IMR-90 (cell line): ENCODE results near the gene FLOT2. TPM values are rescaled to one million over a fixed set of nuclear protein-coding genes. Genes with fewer than 3 reads are reported as not detected.

ENCODE experiments used
- ATAC-seq: fragments of 200-7000 bp; cut with Tn5 transposase; 2 replicates; pipeline ENCODE4 v1.9.1; 2020; ENCODE audit warnings: low read depth, mild to moderate bottlenecking, moderate library complexity
- BruUV-seq: library from RNA; stranded (reverse); fragments of 400-500 nt; replicated peaks from 2 replicates; lab custom pipeline; 2021; lab: Mats Ljungman, UMichigan
- CTCF ChIA-PET: fragments of 300-600 bp; formaldehyde crosslinking; extraction: SDS; loops from one replicate; lab custom pipeline; 2021; ENCODE audit warnings: antibody characterized with exemption; lab: Yijun Ruan, JAX
- POLR2A ChIA-PET: fragments of 300-600 bp; sonication (Branson Sonifier 250); formaldehyde crosslinking; loops from one replicate; lab custom pipeline; 2022; ENCODE audit warnings: antibody characterized with exemption; ENCODE audit not compliant: unreplicated experiment; lab: Charles Lee
- DNase-seq: peaks from one replicate; pipeline ENCODE4 v3.0.0; 2013
- H2AFZ ChIP-seq: replicated peaks from 2 replicates; pipeline ENCODE3; 2013; ENCODE audit warnings: low read length, mild to moderate bottlenecking; ENCODE audit not compliant: poor library complexity
- H2AK5ac ChIP-seq: 2 replicates; pipeline ENCODE4 v1.6.1; 2013; ENCODE audit warnings: low read depth, low read length, inconsistent platforms
- H2AK9ac ChIP-seq: replicated peaks from 2 replicates; pipeline ENCODE3; 2013; ENCODE audit warnings: mild to moderate bottlenecking, low read depth, low read length, moderate library complexity; ENCODE audit not compliant: poor library complexity
- H2BK120ac ChIP-seq: 2 replicates; pipeline ENCODE4 v1.6.1; 2013; ENCODE audit warnings: low read depth, low read length, inconsistent platforms
- H2BK15ac ChIP-seq: 3 replicates; pipeline ENCODE4 v1.6.1; 2013; ENCODE audit warnings: low read depth, low read length, inconsistent platforms
- H2BK20ac ChIP-seq: 2 replicates; pipeline ENCODE4 v1.6.1; 2013; ENCODE audit warnings: low read depth, mild to moderate bottlenecking, inconsistent platforms, low read length, moderate library complexity
- H2BK5ac ChIP-seq: 2 replicates; pipeline ENCODE4 v1.6.1; 2013; ENCODE audit warnings: mild to moderate bottlenecking, low read depth, low read length, inconsistent platforms; ENCODE audit not compliant: poor library complexity, severe bottlenecking
- H3K14ac ChIP-seq: replicated peaks from 2 replicates; pipeline ENCODE4 v1.6.1; 2013; ENCODE audit warnings: low read depth, low read length, inconsistent platforms
- H3K18ac ChIP-seq: 2 replicates; pipeline ENCODE4 v1.6.1; 2013; ENCODE audit warnings: low read depth, low read length, control low read depth
- H3K23ac ChIP-seq: 2 replicates; pipeline ENCODE4 v1.6.1; 2013; ENCODE audit warnings: low read depth, low read length, inconsistent platforms
- H3K27ac ChIP-seq: 2 replicates; pipeline ENCODE4 v1.5.1; 2013; ENCODE audit warnings: mild to moderate bottlenecking, control low read depth, low read length; ENCODE audit not compliant: insufficient read depth
- H3K27me3 ChIP-seq: 2 replicates; pipeline ENCODE4 v1.6.1; 2013; ENCODE audit warnings: low read length; ENCODE audit not compliant: control insufficient read depth, insufficient read depth
- H3K36me3 ChIP-seq: 2 replicates; pipeline ENCODE4 v1.6.1; 2013; ENCODE audit warnings: low read length, mixed read lengths; ENCODE audit not compliant: control insufficient read depth, insufficient read depth
- H3K4ac ChIP-seq: 2 replicates; pipeline ENCODE4 v1.6.1; 2013; ENCODE audit warnings: low read depth, low read length, inconsistent platforms
- H3K4me1 ChIP-seq: 2 replicates; pipeline ENCODE4 v1.6.1; 2013; ENCODE audit warnings: low read length, mixed read lengths; ENCODE audit not compliant: control insufficient read depth, insufficient read depth
- H3K4me2 ChIP-seq: 2 replicates; pipeline ENCODE4 v1.6.1; 2013; ENCODE audit warnings: low read depth, mild to moderate bottlenecking, control low read depth, low read length, moderate library complexity
- H3K4me3 ChIP-seq: 2 replicates; pipeline ENCODE4 v1.5.1; 2013; ENCODE audit warnings: low read depth, mild to moderate bottlenecking, control low read depth, low read length, moderate library complexity; ENCODE audit not compliant: insufficient read depth
- H3K56ac ChIP-seq: 2 replicates; pipeline ENCODE4 v1.6.1; 2013; ENCODE audit warnings: low read length, inconsistent platforms; ENCODE audit not compliant: insufficient read depth; ENCODE audit errors: extremely low read depth
- H3K79me1 ChIP-seq, 2 experiments: 2 replicates each; pipeline ENCODE4 v1.6.1; 2013; ENCODE audit warnings: low read length in 2 of 2, inconsistent platforms in 1 of 2, low read depth in 1 of 2
- H3K9ac ChIP-seq: 2 replicates; pipeline ENCODE4 v1.6.1; 2013; ENCODE audit warnings: low read depth, low read length, control low read depth
- H3K9me1 ChIP-seq: 2 replicates; pipeline ENCODE4 v1.6.1; 2013; ENCODE audit warnings: low read length, inconsistent platforms; ENCODE audit not compliant: insufficient read depth
- H3K9me3 ChIP-seq: 2 replicates; pipeline ENCODE4 v1.6.1; 2013; ENCODE audit warnings: low read length; ENCODE audit not compliant: control insufficient read depth, insufficient read depth
- H4K20me1 ChIP-seq: 2 replicates; pipeline ENCODE4 v1.6.1; 2013; ENCODE audit warnings: low read length, inconsistent platforms; ENCODE audit not compliant: insufficient read depth
- H4K5ac ChIP-seq: 2 replicates; pipeline ENCODE4 v1.6.1; 2013; ENCODE audit warnings: mild to moderate bottlenecking, low read depth, low read length, control low read depth
- H4K8ac ChIP-seq, 2 experiments: 2 replicates each; pipeline ENCODE4 v1.6.1; 2013; ENCODE audit warnings: low read depth in 2 of 2, low read length in 2 of 2, control low read depth in 1 of 2, inconsistent platforms in 1 of 2
- H4K91ac ChIP-seq: 2 replicates; pipeline ENCODE4 v1.6.1; 2013; ENCODE audit warnings: low read depth, low read length, inconsistent platforms; ENCODE audit not compliant: insufficient read depth
- CEBPB ChIP-seq: IDR thresholded peaks from 2 replicates; pipeline ENCODE4 v1.6.1; 2012; ENCODE audit warnings: low read depth, low read length, improper control_type of control experiment
- CTCF ChIP-seq: conservative IDR thresholded peaks from 2 replicates; pipeline ENCODE4 v1.5.1; 2012; ENCODE audit warnings: mild to moderate bottlenecking, low read depth, low read length, improper control_type of control experiment
- FOS ChIP-seq: fragments of 150-350 bp; IDR thresholded peaks from 2 replicates; pipeline ENCODE4 v1.6.1; 2016; ENCODE audit warnings: low read depth, low read length
- MAFK ChIP-seq: IDR thresholded peaks from 2 replicates; pipeline ENCODE4 v1.6.1; 2012; ENCODE audit warnings: low read depth, low read length, improper control_type of control experiment
- MAZ ChIP-seq: IDR thresholded peaks from 2 replicates; pipeline ENCODE4 v1.6.1; 2012; ENCODE audit warnings: low read depth, mild to moderate bottlenecking, low read length, improper control_type of control experiment, moderate library complexity, borderline replicate concordance
- MXI1 ChIP-seq: IDR thresholded peaks from 2 replicates; pipeline ENCODE4 v1.6.1; 2012; ENCODE audit warnings: low read depth, mild to moderate bottlenecking, low read length, moderate library complexity, borderline replicate concordance
- NFE2L2 ChIP-seq: fragments of 150-350 bp; IDR thresholded peaks from 2 replicates; pipeline ENCODE4 v1.6.1; 2016; ENCODE audit warnings: low read depth, mild to moderate bottlenecking, low read length
- RFX5 ChIP-seq: IDR thresholded peaks from 2 replicates; pipeline ENCODE4 v1.8.0; 2012; ENCODE audit warnings: low read depth, mild to moderate bottlenecking, low read length, moderate library complexity
- SMC3 ChIP-seq: fragments of 150-350 bp; IDR thresholded peaks from 2 replicates; pipeline ENCODE4 v1.6.1; 2016; ENCODE audit warnings: low read depth, mild to moderate bottlenecking, antibody characterized with exemption, low read length, moderate library complexity
- WGBS, 2 experiments: methylation state at CpG; one replicate each; pipeline versions ENCODE4 v1.1.5 to v1.1.7; 2013; ENCODE audit warnings: missing lambda C conversion rate in 2 of 2; ENCODE audit not compliant: insufficient read length in 1 of 2; ENCODE audit errors: extremely low coverage in 2 of 2; 5-methylcytosine and 5-hydroxymethylcytosine counted together
- dilution Hi-C: fragments of 300-500 bp; cut with HindIII; formaldehyde crosslinking; loops from one replicate; pipeline ENCODE4 v1.14.3; 2018; ENCODE audit warnings: low sequenced_read_pairs; ENCODE audit not compliant: unreplicated experiment
- in situ Hi-C: fragments of 300-500 bp; cut with MboI; formaldehyde crosslinking; loops from 3 replicates; pipeline ENCODE4 v1.14.3; 2019; ENCODE audit warnings: low sequenced_read_pairs, inconsistent platforms, mixed read lengths
- intact Hi-C: fragments of 100-400 bp; cut with micrococcal nuclease; formaldehyde crosslinking; loops from 2 replicates; pipeline ENCODE4 v1.10.0; 2022
- polyA plus RNA-seq, 3 experiments: library from polyadenylated mRNA; depleted of rRNA; stranded (reverse); fragments of >200 nt; gene quantifications; 2 replicates each; pipeline ENCODE4 v1.2.3, GENCODE V29; 2012; ENCODE audit warnings: low replicate concordance in 1 of 3
- total RNA-seq: library from RNA; depleted of rRNA; stranded (reverse); fragments of >200 nt; gene quantifications from 2 replicates; pipeline ENCODE4 v1.2.3, GENCODE V29; 2012

FLOT2 gene
- total and polyA plus RNA-seq, 2 of the 4 experiments (the other 2 are of a cell fraction): 19.7 to 67.9 TPM

DNA sequence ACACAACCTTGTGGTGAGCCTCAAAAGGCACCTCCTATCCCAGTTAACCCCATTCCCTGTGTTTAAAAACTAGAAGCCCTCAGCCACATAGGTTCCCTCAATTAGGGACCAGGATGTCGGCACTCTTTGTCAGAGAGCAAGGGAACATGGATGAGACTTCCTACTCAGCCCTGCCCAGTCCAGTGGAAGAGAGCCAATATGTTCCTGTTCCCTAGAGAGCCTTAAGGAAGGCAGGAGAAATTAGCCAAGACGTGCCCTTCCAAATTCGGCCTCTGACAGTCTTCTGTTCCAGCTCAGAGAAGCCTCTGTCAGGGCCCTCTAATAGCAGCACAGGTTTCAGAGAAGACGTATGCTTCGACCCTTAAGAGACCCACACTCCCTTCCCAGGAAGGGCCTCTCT is 19.9 kb upstream of the FLOT2 start:
- ChIA-PET POLR2A (no interaction called here), CTCF (no interaction called here)
- Histone ChIP-seq H2BK120ac (no peak overlapping the region), H3K4me2 (no peak overlapping the region), H2AK5ac (no peak overlapping the region), H2BK15ac (no peak overlapping the region), H2BK20ac (no peak overlapping the region), H2AK9ac (no peak overlapping the region), H3K9me3 (no peaks in the 10 kb centered on the region), H4K91ac (no peak overlapping the region), H2AFZ (no peak overlapping the region), H4K5ac (no peak overlapping the region), H2BK5ac (no peak overlapping the region), H4K20me1 (peaks cover 27% of the 10 kb centered on the region; the same call in 1 of the 2 replicates), H3K4me3 (no peak overlapping the region), H3K9me1 (no peaks in the 10 kb centered on the region), H3K4ac (no peak overlapping the region), H3K18ac (no peak overlapping the region), H3K56ac (no peak overlapping the region), H3K9ac (no peak overlapping the region), H3K79me1 (peaks cover 45 to 55% of the 10 kb centered on the region in 2 experiments), H4K8ac (no peak overlapping the region), H3K23ac (no peak overlapping the region), H3K36me3 (peaks cover 59% of the 10 kb centered on the region), H3K4me1 (no peaks in the 10 kb centered on the region), H3K27ac (no peak overlapping the region), H3K27me3 (no peaks in the 10 kb centered on the region), H3K14ac (no peak overlapping the region)
- intact Hi-C loops: no loop called here
- in situ Hi-C loops: no loop called here
- no peak for DNase-seq
- no peak for ATAC-seq
- dilution Hi-C loops: no loop called here
- TF ChIP-seq MAFK (no peak), SMC3 (no peak), NFE2L2 (no peak), MAZ (no peak), CEBPB (no peak), RFX5 (no peak), CTCF (no peak), FOS (no peak), MXI1 (no peak)
- no CpG with 5 or more reads among the region's 5 CpGs for WGBS, 2 experiments
- BruUV-seq: no TSS peak
